ENCODE data around the gene DTNB. TPM values are rescaled to one million over a fixed set of nuclear protein-coding genes. Genes with fewer than 3 reads are reported as not detected.
A peak's percentile ranks its signal among the peaks of the same experiment; 100 is the strongest.

Gene DTNB
- total RNA-seq, 1 experiment from 2014 or later: 7.7 TPM

- DNase-seq (ENCODE audit: low spot score): no peak
Measured at GRCh38 chr2:25387876-25388449, 285.4 kb downstream of the DTNB start.

- DNase-seq (ENCODE audit: low spot score): no peak
Measured at GRCh38 chr2:25386971-25387875, 286.2 kb downstream of the DTNB start.

- no peak for DNase-seq (ENCODE audit: low spot score)
Measured at GRCh38 chr2:25385910-25386309, 287.5 kb downstream of the DTNB start.

- no peak for DNase-seq (ENCODE audit: low spot score)
Measured at GRCh38 chr2:25383806-25384205, 289.6 kb downstream of the DTNB start.

GRCh38 chr2:25381502-25381901, 291.9 kb downstream of the DTNB start:
- no peak for DNase-seq (ENCODE audit: low spot score)

- no peak for DNase-seq (ENCODE audit: low spot score)
Measured at GRCh38 chr2:25380586-25381375, 292.6 kb downstream of the DTNB start.

- no peak for DNase-seq (ENCODE audit: low spot score)
Measured at GRCh38 chr2:25380023-25380422, 293.4 kb downstream of the DTNB start.

GRCh38 chr2:25379535-25379934, 293.8 kb downstream of the DTNB start:
- no peak for DNase-seq (ENCODE audit: low spot score)

- peak; percentile 79 for DNase-seq (ENCODE audit: low spot score)
Measured at GRCh38 chr2:25378731-25379490, 294.5 kb downstream of the DTNB start.

GRCh38 chr2:25377822-25378421, 295.5 kb downstream of the DTNB start:
- DNase-seq (ENCODE audit: low spot score): no peak

- peak; percentile 81 for DNase-seq (ENCODE audit: low spot score)
Measured at GRCh38 chr2:25376750-25377621, 296.4 kb downstream of the DTNB start.

GRCh38 chr2:25375989-25376545, 297.3 kb downstream of the DTNB start:
- DNase-seq (ENCODE audit: low spot score): no peak

GRCh38 chr2:25375371-25375988, 297.9 kb downstream of the DTNB start:
- DNase-seq (ENCODE audit: low spot score): no peak

- DNase-seq (ENCODE audit: low spot score): no peak
Measured at GRCh38 chr2:25374827-25375226, 298.6 kb downstream of the DTNB start.

GRCh38 chr2:25374411-25374810, 299.0 kb downstream of the DTNB start:
- no peak for DNase-seq (ENCODE audit: low spot score)

GRCh38 chr2:25373269-25373981, 300.0 kb downstream of the DTNB start:
- DNase-seq (ENCODE audit: low spot score): no peak

- DNase-seq (ENCODE audit: low spot score): no peak
Measured at GRCh38 chr2:25372405-25373268, 300.7 kb downstream of the DTNB start.

Measured in A172 (cell line).